Heart right ventricle (tissue), 16 donors: Measurements from ENCODE around the gene HSDL2. TPM values are rescaled to one million over a fixed set of nuclear protein-coding genes. Genes with fewer than 3 reads are reported as not detected.
A peak's percentile ranks its signal among the peaks of the same experiment; 100 is the strongest.

Experiments
- ATAC-seq, 8 donors: fragments of 200-7000 bp; cut with Tn5 transposase; one replicate each; pipeline ENCODE4 v1.9.1; 2020; ENCODE audit warnings: mild to moderate bottlenecking in 8 of 8, moderate library complexity in 8 of 8, moderate number of reproducible peaks in 1 of 8
- DNase-seq, 2 donors: peaks; one replicate each; pipeline ENCODE4 v3.0.0-alpha.2; 2020
- H3K27ac ChIP-seq, 10 donors: fragments of 200-600 bp; sonication (generic) in 2 of 10; one replicate each; pipeline versions ENCODE4 v1.5.0 to v1.8.0; 2020 to 2022; ENCODE audit warnings: mild to moderate bottlenecking in 3 of 10
- H3K27me3 ChIP-seq, 7 donors: fragments of 200-600 bp; one replicate each; pipeline ENCODE4 v1.8.0; 2021 to 2022; ENCODE audit warnings: mild to moderate bottlenecking in 2 of 7
- H3K36me3 ChIP-seq, 9 donors: fragments of 200-600 bp; sonication (generic) in 1 of 9; one replicate each; pipeline versions ENCODE4 v1.5.0 to v1.8.0; 2020 to 2022; ENCODE audit warnings: mild to moderate bottlenecking in 2 of 9
- H3K4me1 ChIP-seq, 9 donors: fragments of 200-600 bp; sonication (generic) in 1 of 9; one replicate each; pipeline versions ENCODE4 v1.5.0 to v1.8.0; 2020 to 2022; ENCODE audit warnings: mild to moderate bottlenecking in 4 of 9
- H3K4me3 ChIP-seq, 10 donors: fragments of 200-600 bp; sonication (generic) in 2 of 10; one replicate each; pipeline versions ENCODE4 v1.5.0 to v1.8.0; 2020 to 2022; ENCODE audit warnings: mild to moderate bottlenecking in 7 of 10, moderate library complexity in 2 of 10
- H3K9me3 ChIP-seq, 11 donors: fragments of 200-600 bp in 10 of 11; sonication (generic) in 2 of 11; one replicate each; pipeline versions ENCODE4 v1.5.0 to v1.8.0; 2013 to 2022; ENCODE audit warnings: mild to moderate bottlenecking in 2 of 11, control low read depth in 1 of 11, moderate library complexity in 1 of 11
- WGBS, 2 donors: extraction: QIAGEN DNeasy Blood & Tissue Kit; methylation state at CpG; one replicate each; pipeline ENCODE4 v1.1.7; 2013; ENCODE audit warnings: inconsistent platforms in 1 of 2; 5-methylcytosine and 5-hydroxymethylcytosine counted together
- intact Hi-C, 10 donors: fragments of 100-400 bp; cut with DNase I; formaldehyde crosslinking; loops; one replicate each; pipeline versions ENCODE4 v1.11.1 to v1.14.2; 2022
- polyA plus RNA-seq, 2 donors: library from polyadenylated mRNA; stranded (reverse); fragments of 200-250 nt; gene quantifications; one replicate each; pipeline ENCODE4 v1.2.3, GENCODE V29; 2013
- total RNA-seq, 10 donors: library from RNA; stranded (reverse); fragmentation: NEBNext Ultra II Directional in 3 of 10; extraction: Animal tissue kit (Norgen Biotek cat#: 25700) in 3 of 10; gene quantifications; one replicate each; pipeline versions ENCODE4 v1.2.1 to v1.2.4, GENCODE V29; 2021 to 2023
- TF ChIP-seq, protein P1 (sequence below), 9 donors: fragments of 200-600 bp; sonication (generic) in 2 of 9; IDR thresholded peaks; one replicate each; pipeline versions ENCODE4 v1.5.0 to v1.8.0; 2021 to 2022; ENCODE audit warnings: antibody characterized with exemption in 9 of 9, mild to moderate bottlenecking in 5 of 9, moderate library complexity in 1 of 9
- donor health status: Arrhythmogenic right ventricular cardiomyopathy.
- donor health status: ischemic (EF 13 %, LVEDD 7.1; RV severe dilation, severe dysfunction).
- donor health status: healthy with polysubstance abuse.
- donor health status: DM: no; HTN: yes; CAD: no.
- donor health status: DM: no; HTN: no; CAD: no.
- donor health status: ischemic (EF 25% LVEDD 6.9; RV normal size, moderate dysfunction).
- donor health status: ischemic (EF 25% LVEDD 5.7; RV mildly dilated, moderate dysfunction).
- donor health status: healthy.
- donor health status: DM: yes; HTN: yes; CAD: no.
- donor health status: Ischemic cardiomyopathy.
- donor health status: ischemic (EF 35%, LVEDD 5.7; RV mildly dilated, moderate dysfunction).
- donor health status: nonischemic (EF 11% LVEDD 7.7; RV severe dilation, severe dysfunction).
- donor health status: DM: yes; HTN: yes; CAD: no.
- donor health status: PGD.
- donor health status: ischemic (EF 29% LVEDD 5.4; RV normal size, mild dysfunction).
- donor health status: nonischemic (EF 23%, LVEDD 6.1; RV moderate dilation, normal function).

Gene HSDL2
- total and polyA plus RNA-seq, 12 donors = 36.6 to 238 (median 190) TPM

DNA sequence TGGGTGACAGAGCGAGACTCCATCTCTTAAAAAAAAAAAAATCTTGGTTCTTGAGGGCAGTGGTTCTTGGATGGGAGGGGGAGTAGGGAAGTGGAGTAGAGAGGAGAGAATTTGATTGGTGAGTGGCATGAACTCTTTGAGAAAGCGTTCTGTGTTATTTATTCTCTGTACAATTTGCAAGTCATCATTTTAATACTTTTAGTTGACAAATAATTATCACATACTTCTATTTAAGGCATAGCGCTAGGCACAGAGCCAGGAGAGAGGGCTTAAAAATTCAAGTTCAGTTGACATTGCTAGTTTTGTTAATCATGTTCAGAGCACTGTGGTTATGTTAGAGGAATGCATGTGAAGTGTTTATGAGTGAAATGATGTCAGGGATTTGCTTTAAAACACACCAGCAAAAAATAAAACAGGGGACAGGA is 24.6 kb downstream of the HSDL2 start:
- H3K27ac ChIP-seq = no peak overlapping the region
- TF ChIP-seq, protein P1, sequence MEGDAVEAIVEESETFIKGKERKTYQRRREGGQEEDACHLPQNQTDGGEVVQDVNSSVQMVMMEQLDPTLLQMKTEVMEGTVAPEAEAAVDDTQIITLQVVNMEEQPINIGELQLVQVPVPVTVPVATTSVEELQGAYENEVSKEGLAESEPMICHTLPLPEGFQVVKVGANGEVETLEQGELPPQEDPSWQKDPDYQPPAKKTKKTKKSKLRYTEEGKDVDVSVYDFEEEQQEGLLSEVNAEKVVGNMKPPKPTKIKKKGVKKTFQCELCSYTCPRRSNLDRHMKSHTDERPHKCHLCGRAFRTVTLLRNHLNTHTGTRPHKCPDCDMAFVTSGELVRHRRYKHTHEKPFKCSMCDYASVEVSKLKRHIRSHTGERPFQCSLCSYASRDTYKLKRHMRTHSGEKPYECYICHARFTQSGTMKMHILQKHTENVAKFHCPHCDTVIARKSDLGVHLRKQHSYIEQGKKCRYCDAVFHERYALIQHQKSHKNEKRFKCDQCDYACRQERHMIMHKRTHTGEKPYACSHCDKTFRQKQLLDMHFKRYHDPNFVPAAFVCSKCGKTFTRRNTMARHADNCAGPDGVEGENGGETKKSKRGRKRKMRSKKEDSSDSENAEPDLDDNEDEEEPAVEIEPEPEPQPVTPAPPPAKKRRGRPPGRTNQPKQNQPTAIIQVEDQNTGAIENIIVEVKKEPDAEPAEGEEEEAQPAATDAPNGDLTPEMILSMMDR (IDR thresholded peaks at IDR 0.05) = no peak
- peaks cover 0 to 17% (median 6%) of the 10 kb centered on the region in 9 donors for H3K4me1 ChIP-seq
- peaks cover 0 to 51% (median 27%) of the 10 kb centered on the region in 9 donors for H3K36me3 ChIP-seq
- no peak overlapping the region for H3K4me3 ChIP-seq
- WGBS, 2 donors = 68 to 76% methylated on average over 3 of the region's 3 CpGs
- no peak for DNase-seq
- no peak for ATAC-seq
- no peaks in the 10 kb centered on the region for H3K27me3 ChIP-seq
- H3K9me3 ChIP-seq = peaks cover 0 to 5% (median 0%) of the 10 kb centered on the region in 11 donors
- intact Hi-C loops = no loop called here

DNA sequence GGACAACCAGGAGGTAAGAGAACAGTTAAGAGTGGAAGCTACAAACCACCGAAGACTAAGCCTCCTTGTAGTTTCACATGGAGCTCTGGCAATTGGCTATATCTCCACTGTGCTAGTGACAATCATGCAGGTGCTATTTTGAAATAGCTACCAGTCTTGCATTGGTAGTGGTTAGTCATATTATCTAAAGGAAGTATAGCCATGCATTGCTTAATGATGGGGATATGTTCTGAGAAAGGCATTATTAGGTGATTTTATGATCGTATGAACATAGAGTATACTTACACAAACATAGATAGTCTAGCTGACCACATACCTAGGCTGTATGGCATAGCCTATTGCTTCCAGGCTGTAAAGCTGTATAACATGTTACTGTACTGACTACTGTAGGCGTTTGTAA is 28.4 kb downstream of the HSDL2 start:
- ATAC-seq (no peak), DNase-seq (no peak)
- H3K27ac ChIP-seq = peak overlapping the region in 1 of 10 donors; percentile 69
- intact Hi-C loops = no loop called here
- H3K4me3 ChIP-seq = no peak overlapping the region
- TF ChIP-seq, protein P1 (IDR thresholded peaks at IDR 0.05) = no peak
- H3K9me3 ChIP-seq = no peaks in the 10 kb centered on the region
- peaks cover 0 to 85% (median 34%) of the 10 kb centered on the region in 9 donors for H3K36me3 ChIP-seq
- 95% methylated on average over 3 of the region's 3 CpGs for WGBS, 2 donors
- no peaks in the 10 kb centered on the region for H3K27me3 ChIP-seq
- H3K4me1 ChIP-seq = peaks cover 0 to 17% (median 6%) of the 10 kb centered on the region in 9 donors

DNA sequence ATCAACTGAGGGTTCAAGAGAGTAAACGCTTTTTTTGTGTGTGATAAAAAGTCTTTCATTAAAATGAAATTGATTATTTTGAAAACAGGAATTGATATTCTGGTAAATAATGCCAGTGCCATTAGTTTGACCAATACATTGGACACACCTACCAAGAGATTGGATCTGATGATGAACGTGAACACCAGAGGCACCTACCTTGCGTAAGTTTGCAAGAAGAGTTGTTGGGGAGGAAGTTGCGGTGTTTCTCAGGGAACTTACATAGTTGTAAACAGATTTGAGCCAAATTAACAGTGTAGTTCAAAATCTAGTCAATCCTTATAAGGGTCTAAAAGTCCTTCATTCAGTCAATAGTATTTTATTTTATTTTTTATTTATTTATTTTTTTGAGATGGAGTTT is 28.9 kb downstream of the HSDL2 start:
- peaks cover 0 to 12% (median 3%) of the 10 kb centered on the region in 9 donors for H3K4me1 ChIP-seq
- no peaks in the 10 kb centered on the region for H3K27me3 ChIP-seq
- ATAC-seq (no peak), DNase-seq (no peak)
- no peaks in the 10 kb centered on the region for H3K9me3 ChIP-seq
- TF ChIP-seq, protein P1 (IDR thresholded peaks at IDR 0.05) = no peak
- H3K36me3 ChIP-seq = peaks cover 0 to 89% (median 34%) of the 10 kb centered on the region in 9 donors
- intact Hi-C loops = no loop called here
- peak overlapping the region in 1 of 10 donors; percentile 63 for H3K27ac ChIP-seq
- no peak overlapping the region for H3K4me3 ChIP-seq
- WGBS, 2 donors = 96% methylated on average over 4 of the region's 4 CpGs

DNA sequence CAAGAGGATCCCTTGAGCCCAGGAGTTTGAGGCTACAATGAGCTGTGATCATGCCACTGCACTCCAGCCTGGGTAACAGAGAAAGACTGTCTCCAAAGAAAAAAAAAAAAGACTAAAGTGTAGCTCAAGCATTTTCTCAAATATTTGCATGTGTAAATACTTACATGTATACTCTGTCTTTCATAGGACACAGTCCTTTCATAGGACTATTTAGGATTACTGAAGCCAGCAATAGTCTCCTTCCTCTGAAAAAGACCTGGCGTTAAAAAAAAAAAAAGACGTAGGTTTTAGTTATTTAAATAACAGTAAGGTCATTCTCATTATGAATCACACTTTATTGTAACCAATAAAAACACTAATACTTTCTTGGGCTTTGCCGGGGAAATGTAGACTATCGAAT is 29.9 kb downstream of the HSDL2 start:
- Histone ChIP-seq H3K4me1 (peaks cover 0 to 3% (median 0%) of the 10 kb centered on the region in 9 donors), H3K4me3 (no peak overlapping the region), H3K36me3 (peaks cover 0 to 98% (median 34%) of the 10 kb centered on the region in 9 donors), H3K9me3 (no peaks in the 10 kb centered on the region), H3K27me3 (no peaks in the 10 kb centered on the region), H3K27ac (no peak overlapping the region)
- no peak for DNase-seq
- TF ChIP-seq, protein P1 (IDR thresholded peaks at IDR 0.05) = no peak
- 91 to 96% methylated on average over 4 of the region's 4 CpGs for WGBS, 2 donors
- intact Hi-C loops = loop anchor here in 1 of 10 donors (10.0 kb wide), 1 partner anchor 55 kb away; no protein-coding TSS in a partner anchor
- no peak for ATAC-seq
